Heart left ventricle (tissue), 13 donors: Measurements from ENCODE around the gene PM20D1.
"Not testable (repeated sequence)": the region's sequence is repeated elsewhere in the genome, so short reads cannot be mapped to it uniquely, and the experiment has no call there.

ENCODE experiments used
- POLR2A ChIP-seq, 2 donors: fragments of 450-650 bp; IDR thresholded peaks; one replicate each; pipeline ENCODE4 v1.6.1; 2017; ENCODE audit warnings: antibody characterized with exemption in 2 of 2, mild to moderate bottlenecking in 2 of 2, moderate library complexity in 2 of 2
- TF ChIP-seq, protein P1 (sequence below), 12 donors: fragments of 200-600 bp; sonication (generic) in 4 of 12; IDR thresholded peaks; one replicate each; pipeline versions ENCODE4 v1.5.0 to v1.8.0; 2018 to 2022; ENCODE audit warnings: antibody characterized with exemption in 12 of 12, mild to moderate bottlenecking in 5 of 12
- donor health status: ischemic (EF 13 %, LVEDD 7.1; RV severe dilation, severe dysfunction).
- donor health status: DM: no; HTN: yes; CAD: no.
- donor health status: DM: no; HTN: no; CAD: no.
- donor health status: ischemic (EF 25% LVEDD 6.9; RV normal size, moderate dysfunction).
- donor health status: ischemic (EF 25% LVEDD 5.7; RV mildly dilated, moderate dysfunction).
- donor health status: ischemic (EF 35%, LVEDD 5.7; RV mildly dilated, moderate dysfunction).
- donor health status: nonischemic (EF 11% LVEDD 7.7; RV severe dilation, severe dysfunction).
- donor health status: DM: yes; HTN: yes; CAD: no.
- donor health status: PGD.
- donor health status: ischemic (EF 29% LVEDD 5.4; RV normal size, mild dysfunction).
- donor health status: nonischemic (EF 23%, LVEDD 6.1; RV moderate dilation, normal function).

DNA sequence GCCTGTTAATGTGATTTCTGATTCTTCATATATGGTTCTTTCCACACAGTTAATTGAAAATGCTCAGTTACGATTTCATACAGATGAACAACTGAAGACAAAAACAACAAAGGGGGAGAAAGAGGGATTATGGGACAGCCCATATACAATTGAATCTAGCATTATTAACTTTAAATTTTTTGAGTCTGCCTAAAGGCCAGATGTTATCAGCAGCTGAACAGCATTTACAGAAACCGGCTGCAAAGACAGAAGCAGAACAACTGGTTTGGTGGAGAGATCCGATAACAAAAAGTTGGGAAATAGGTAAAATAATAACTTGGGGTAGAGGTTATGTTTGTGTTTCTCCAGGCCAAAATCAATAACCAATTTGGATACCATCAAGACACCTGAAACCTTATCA, 44.2 kb upstream of the PM20D1 start:
- TF ChIP-seq, protein P1, sequence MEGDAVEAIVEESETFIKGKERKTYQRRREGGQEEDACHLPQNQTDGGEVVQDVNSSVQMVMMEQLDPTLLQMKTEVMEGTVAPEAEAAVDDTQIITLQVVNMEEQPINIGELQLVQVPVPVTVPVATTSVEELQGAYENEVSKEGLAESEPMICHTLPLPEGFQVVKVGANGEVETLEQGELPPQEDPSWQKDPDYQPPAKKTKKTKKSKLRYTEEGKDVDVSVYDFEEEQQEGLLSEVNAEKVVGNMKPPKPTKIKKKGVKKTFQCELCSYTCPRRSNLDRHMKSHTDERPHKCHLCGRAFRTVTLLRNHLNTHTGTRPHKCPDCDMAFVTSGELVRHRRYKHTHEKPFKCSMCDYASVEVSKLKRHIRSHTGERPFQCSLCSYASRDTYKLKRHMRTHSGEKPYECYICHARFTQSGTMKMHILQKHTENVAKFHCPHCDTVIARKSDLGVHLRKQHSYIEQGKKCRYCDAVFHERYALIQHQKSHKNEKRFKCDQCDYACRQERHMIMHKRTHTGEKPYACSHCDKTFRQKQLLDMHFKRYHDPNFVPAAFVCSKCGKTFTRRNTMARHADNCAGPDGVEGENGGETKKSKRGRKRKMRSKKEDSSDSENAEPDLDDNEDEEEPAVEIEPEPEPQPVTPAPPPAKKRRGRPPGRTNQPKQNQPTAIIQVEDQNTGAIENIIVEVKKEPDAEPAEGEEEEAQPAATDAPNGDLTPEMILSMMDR (IDR thresholded peaks at IDR 0.05): not testable (repeated sequence)
- TF ChIP-seq POLR2A (IDR thresholded peaks at IDR 0.05): not testable (repeated sequence)
